Activated naive CD8-positive, alpha-beta T cell treated with anti-CD3 and anti-CD28 coated beads, Interleukin-2, amount 50 U/mL, for 16 hours (primary cell): ENCODE data around the gene CCDC81.
A peak's percentile ranks its signal among the peaks of the same experiment; 100 is the strongest.

ENCODE experiments used
- DNase-seq: peaks from one replicate; pipeline ENCODE4 v3.0.0-alpha.2; 2020; ENCODE audit warnings: low read depth, low spot score

CCDC81 gene

GRCh38 chr11:86440305-86440716 lies 65.6 kb downstream of the CCDC81 start:
- no peak for DNase-seq

DNA sequence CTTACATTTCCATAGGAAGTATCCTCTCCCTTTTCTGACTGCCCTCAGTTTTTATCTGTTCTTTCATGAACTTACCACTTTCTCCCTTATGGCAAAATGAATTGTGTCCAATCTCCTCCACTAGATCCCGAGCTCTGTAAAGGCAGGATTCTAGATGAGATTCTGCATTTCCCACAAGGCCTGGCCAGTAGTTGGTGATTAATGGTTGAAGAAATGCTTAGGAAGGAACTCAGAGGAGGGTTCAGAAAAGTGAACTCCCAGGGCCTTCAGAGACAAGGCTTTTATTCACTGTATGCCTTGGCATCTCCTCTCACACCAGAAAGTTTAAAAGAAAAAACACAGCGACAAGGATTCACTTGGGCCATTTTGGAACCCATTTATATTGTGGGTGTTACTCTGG lies 66.2 kb downstream of the CCDC81 start:
- no peak for DNase-seq

GRCh38 chr11:86442420-86442819 lies 67.7 kb downstream of the CCDC81 start:
- DNase-seq, result no peak

GRCh38 chr11:86442827-86443226 lies 68.1 kb downstream of the CCDC81 start:
- no peak for DNase-seq

GRCh38 chr11:86443415-86443814 lies 68.7 kb downstream of the CCDC81 start:
- no peak for DNase-seq

DNA sequence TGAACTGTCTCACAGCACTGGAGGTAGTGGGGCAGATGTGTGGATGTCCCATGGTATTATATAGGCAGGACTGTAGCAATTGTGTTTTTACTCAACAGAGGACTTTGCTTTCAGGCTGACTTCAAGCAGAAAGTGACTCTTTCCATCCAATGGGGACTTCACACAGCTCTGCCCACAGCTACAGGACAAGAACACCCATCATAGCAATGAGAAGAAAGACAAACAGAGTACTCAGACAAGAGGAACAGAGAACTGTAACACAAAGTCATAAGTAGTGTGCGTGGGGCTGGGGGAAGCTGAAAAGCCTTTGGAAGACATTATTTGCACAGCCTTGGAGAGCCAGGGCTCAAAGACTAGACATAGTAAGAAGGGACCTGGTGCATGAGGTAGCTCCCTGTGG lies 70.3 kb downstream of the CCDC81 start:
- DNase-seq, result no peak

GRCh38 chr11:86446163-86446923 lies 71.7 kb downstream of the CCDC81 start:
- no peak for DNase-seq

DNA sequence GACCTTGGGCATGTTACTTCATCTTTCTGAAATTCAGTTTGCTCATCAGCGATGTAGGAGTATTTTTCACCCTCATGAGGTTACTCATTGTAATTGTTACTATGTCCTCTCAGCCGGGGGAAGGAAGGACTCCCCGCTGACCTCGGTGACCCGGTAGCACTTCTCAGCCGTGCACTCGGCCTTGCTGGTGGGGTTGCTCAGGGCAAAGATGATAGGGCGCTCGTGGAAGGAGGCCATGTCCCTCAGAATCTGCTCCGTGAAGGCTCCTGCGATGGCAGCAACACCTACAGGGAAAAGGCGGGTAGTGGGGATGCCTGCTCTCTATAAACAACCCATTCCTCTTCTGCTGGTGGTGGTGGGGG lies 72.2 kb downstream of the CCDC81 start:
- no peak for DNase-seq

DNA sequence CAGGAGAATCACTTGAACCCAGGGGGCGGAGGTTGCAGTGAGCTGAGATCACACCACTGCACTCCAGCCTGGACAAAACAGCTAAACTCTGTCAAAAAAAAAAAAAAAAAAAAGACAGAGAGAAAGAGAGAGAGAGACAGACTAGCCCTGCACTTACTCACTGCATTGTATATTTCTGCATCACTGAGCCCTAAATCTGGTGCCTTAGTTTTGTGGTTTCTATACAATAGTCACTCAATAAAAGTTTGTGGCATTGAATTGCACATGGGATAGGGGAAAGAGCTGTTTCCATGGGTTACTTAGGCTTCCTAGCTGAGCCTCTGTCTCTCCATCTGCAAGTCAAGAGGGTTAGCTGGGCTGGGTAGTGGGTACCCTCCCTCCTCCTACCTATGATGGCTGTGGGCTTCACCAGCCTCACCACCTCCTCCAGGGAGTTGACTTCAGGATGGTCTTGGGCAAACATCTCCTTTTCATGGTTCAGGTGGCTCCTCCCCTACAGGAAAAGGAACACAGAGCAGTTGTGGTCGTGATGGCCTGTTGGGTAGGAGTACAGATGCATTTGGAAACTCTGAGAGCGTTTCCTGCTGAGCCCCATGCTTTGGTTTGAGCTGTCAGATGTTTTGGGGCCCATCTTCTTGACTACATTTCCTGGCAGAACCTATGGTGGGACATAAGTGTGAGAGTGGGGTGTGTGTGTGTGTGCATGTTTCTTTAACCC lies 73.2 kb downstream of the CCDC81 start:
- DNase-seq, result no peak

- no peak for DNase-seq
Measured at GRCh38 chr11:86449993-86450629, 75.4 kb downstream of the CCDC81 start.

- no peak for DNase-seq
Measured at GRCh38 chr11:86453290-86454030, 78.8 kb downstream of the CCDC81 start.

- DNase-seq, result peak; percentile 52
Measured at GRCh38 chr11:86456075-86456939, 81.6 kb downstream of the CCDC81 start.

DNA sequence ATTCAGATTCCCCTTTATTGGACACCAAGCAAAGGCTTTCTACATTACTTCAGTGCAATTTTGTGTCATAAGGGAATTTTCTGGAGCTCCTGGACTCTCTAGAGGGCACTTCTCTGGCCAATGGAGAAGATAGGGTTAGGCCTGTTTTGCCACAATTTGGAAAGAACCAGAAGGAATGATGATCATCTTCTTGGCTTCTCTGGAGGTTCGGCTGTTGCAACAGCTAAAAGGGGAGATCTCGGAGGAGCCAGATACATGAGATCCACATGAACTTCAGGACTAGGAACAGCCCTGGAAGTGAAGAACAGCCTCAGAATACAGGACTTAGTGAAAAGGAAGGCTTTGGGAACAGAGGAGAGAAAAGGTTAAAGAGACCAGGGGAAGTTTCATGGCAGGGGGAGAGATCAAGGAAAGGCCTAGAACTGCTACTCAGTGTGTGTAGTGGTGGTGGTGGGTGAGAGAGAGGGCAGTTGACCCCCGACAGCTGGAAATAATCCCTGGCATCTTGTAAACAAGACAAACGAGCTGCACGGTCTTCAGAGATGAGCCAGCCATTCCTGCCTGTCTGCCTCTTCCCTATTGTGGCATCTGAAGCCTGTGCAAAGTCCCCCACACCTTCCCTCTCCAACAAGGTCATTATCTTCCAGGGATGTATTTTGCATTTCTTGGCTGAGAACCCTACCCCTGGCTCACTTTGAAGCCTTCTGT lies 83.8 kb downstream of the CCDC81 start:
- no peak for DNase-seq

GRCh38 chr11:86459002-86459385 lies 84.3 kb downstream of the CCDC81 start:
- DNase-seq, result no peak

DNA sequence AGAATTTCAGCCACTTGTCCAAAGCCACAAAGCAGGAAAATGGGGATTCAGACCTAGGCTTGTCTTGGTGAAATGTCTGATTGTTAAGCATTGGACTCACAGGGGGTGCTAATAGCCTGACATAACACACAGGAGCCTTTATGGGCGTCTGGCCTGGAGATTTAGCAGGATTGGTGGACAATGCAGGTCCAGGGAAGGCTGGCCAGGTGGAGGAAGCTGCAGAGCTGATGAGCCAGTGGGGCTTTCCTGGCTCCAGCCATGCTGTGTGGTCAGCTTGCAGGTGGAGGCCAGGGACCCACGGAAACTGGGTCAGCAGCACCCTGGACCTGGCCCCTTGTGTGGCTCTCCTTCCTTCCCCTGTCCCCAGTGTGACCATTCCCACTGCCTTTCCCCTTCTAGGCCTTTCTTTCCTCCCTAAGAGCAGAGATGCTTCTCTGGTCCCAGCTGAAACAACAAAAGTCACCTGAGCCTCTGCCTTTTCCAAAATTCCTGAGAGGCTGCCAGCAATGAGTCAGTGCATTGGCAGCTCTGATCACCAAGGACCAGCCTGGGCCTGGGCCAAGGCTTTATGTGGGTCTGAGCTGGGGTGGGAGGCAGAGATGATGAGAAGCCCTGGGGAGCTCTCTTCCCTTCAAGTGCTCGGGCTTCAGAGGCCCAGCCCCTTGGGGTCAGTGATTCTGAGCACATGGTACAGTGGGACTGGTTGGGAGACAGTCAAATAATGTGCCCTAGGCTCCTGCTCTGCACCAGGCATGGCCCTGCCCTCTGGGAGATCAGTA lies 85.2 kb downstream of the CCDC81 start:
- DNase-seq, result no peak

DNA sequence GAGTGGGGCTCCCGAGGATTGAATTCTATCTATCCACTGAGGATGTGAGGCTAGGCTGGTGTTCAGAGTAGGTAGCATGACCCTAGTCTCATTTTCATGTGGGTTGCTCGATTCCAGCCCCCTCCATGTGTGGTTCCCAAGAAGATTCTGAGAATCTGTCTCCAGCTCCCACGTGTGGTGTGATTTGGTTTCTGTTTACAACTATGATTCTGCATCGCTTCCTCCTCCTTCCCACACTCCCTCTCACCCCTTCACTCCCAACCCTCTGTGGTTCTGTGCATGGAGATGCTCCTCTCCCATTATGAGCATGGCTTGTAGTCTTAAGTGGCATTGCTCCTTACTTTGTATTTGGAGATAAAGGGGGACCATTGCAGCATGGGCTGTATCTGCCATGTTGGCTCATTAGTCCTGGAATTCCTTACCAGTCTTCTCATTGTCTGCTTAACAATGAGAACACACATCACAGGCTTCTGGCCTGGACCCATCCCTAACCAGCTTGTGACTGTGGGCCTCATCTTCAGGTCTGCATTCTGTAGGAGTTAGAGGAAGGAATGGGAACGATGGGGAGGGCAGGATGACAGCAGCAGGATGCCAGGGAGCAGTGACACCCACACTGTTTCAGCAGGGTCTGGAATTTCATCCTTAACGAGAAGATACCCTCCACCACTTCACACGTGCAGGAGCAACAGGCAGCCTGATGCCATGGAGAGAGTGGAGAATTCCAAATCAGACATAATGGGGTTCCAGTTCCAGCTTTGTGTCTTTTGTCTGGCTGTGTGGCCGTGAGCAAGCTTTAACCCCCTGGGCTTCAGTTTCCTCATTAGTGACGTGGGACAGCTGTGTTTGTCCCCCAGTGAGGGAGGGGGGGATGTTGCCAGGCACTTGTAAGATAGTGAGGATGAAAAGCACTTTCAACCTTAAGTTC lies 86.0 kb downstream of the CCDC81 start:
- no peak for DNase-seq

GRCh38 chr11:86461892-86462291 lies 87.2 kb downstream of the CCDC81 start:
- no peak for DNase-seq

DNA sequence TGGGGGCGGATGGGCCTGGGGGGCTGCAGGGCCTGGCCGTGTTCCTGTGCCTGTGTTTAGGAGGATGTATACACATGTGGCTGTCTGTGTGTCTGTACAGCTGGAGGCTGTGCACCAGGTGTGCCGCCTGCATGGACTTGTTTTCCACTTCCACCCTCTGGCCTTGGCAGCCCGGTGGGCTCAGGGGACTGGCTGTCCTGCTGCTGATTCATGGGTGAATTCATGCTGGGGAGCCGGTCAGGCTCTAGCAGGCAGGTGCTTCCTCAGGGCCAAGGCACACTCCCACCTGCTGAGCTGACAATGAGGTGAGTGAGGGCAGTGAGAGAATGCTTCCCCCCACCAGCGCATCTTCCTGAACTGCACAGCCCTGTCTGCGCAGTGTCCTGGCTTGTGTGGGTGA lies 88.4 kb downstream of the CCDC81 start:
- DNase-seq, result no peak

- no peak for DNase-seq
Measured at GRCh38 chr11:86463955-86464354, 89.3 kb downstream of the CCDC81 start.
